NCI-H345 treated with DMSO at 0.1 percent for 48 hours (cell line): ENCODE measurements around the gene ATXN1.

Experiments used
- DNase-seq: peaks from one replicate; lab custom pipeline; 2025; ENCODE audit not compliant: unreplicated experiment; lab: John Stamatoyannopoulos, UW

Gene ATXN1

GRCh38 chr6:16512544-16513290, 248.5 kb downstream of the ATXN1 start:
- DNase-seq: no peak

GRCh38 chr6:16511723-16512489, 249.4 kb downstream of the ATXN1 start:
- no peak for DNase-seq

DNA sequence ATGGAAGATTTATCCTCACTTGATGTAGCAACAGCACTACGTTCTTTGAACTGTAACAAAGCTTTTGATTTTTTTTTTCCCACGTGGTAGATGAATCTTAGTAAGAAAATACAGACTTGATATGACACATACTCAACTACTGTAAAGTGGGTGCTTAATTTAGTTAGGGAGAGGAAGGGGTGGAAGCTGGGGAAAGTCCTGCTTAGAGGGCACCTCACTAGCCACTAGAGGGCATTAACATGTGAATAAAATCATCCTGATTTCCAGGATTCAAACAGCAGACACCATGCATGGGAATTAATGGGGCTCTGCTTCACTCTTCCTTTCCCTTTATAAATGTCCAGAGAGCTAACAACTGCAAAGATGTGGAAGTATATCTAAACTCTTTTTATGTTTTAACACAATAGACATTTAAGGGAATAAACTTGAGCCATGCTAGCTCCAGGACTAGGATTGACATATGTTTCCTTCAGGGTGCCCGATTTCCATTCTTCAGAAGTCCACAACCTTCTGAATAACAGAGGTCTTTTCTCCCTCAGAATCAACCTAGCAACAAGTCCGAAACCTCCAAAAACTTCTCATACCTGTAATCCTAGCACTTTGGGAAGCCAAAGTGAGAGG, 250.1 kb downstream of the ATXN1 start:
- no peak for DNase-seq

DNA sequence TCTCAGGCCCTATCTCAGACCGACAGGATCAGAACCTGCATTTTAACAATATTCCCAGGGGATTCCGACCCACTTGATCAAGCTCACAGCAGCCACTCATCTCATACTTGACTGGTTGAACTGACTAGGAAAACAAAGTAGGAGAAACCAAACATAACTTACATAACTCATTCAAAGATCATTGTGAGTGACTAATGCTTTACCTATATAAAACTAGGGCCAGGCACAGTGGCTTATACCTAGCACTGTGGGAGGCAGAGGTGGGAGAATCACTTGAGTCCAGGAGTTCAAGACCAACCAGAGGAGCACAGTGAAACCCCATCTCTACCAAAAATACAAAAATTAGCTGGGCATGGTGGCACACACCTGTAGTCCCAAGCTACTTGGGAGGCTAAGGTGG, 251.0 kb downstream of the ATXN1 start:
- DNase-seq: no peak

- no peak for DNase-seq
Observed at GRCh38 chr6:16508959-16509358, 252.3 kb downstream of the ATXN1 start.

- DNase-seq: no peak
Observed at GRCh38 chr6:16505711-16506357, 255.4 kb downstream of the ATXN1 start.

DNA sequence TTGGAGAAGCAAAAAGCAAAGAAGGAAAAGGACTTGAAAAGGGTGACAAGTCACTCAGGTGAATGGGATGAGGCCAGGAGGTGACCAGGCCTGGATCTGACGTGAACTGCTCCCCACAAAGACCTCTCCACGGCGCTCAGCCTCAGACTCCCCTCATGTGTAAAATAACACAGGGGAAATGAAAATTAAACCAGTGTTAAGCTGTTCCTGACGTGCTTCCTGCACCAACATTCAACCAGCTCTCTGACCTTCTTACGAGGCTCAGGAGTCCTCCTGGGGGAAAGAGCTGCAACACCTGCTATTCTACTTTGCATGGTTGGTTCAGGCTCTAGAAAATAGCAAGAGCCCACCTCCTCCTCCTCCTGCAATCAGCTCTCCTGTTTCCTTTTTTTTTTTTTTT, 256.7 kb downstream of the ATXN1 start:
- DNase-seq: no peak

DNA sequence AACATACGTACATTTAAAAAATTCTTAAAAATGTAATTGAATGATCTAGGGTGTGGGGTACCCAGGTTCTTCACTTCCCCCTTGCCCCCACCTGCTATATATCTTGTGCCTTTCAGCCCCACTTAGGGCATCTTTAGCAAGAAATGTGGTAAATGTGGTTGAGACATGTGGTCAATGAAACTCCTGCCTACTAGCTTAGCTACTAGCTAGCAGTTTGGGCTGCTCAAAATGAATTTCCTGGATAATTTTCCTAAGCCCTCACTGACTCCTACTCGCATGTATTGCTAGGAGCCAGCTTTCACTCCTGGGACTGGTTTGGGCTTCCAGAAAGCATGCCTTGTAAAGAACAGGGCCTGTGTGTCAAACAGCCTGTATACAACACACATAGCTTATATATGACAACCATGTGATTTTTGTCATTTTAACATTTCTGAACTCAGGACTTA, 257.3 kb downstream of the ATXN1 start:
- no peak for DNase-seq

GRCh38 chr6:16503241-16503775, 258.0 kb downstream of the ATXN1 start:
- DNase-seq: no peak

- DNase-seq: no peak
Observed at GRCh38 chr6:16498957-16499356, 262.3 kb downstream of the ATXN1 start.

- no peak for DNase-seq
Observed at GRCh38 chr6:16498237-16498636, 263.0 kb downstream of the ATXN1 start.

GRCh38 chr6:16496991-16497801, 264.1 kb downstream of the ATXN1 start:
- no peak for DNase-seq

DNA sequence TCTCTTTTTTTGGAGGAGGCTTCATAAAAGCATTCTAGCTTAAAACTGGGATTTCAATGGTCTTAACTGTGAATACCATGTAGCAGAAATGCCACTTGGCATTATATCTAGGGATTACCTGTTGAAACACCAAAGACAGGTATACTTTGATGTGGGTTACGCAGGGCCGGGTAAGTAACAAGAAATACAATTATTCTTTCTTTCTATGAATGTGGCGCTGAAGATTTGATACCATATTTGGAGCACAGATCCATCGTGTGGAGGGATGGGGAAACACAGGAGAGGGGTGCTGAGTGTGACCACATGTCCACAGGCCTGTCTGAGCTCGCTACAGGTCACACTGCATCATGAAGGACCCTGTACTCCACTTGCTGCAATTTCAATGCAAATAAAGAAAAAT, 265.1 kb downstream of the ATXN1 start:
- no peak for DNase-seq

DNA sequence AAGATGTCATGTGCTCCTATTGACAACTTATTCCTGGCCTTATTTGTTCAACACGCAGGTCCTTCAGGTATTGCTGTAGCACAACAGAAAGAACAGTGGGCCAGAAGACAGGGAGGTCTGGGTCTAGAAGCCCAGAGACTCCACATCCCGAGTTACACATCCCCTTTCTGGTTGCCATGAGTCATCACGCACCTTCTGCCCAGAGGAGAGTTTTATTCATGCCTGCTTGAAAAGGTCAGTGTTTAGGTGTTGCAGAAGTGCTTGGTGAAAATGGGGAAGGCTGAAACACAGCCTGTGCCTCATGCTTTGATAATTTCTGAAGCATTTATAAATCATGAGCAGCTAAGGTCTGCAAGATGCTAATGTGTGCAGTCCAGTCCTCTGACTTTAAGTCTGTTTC, 266.5 kb downstream of the ATXN1 start:
- DNase-seq: no peak

DNA sequence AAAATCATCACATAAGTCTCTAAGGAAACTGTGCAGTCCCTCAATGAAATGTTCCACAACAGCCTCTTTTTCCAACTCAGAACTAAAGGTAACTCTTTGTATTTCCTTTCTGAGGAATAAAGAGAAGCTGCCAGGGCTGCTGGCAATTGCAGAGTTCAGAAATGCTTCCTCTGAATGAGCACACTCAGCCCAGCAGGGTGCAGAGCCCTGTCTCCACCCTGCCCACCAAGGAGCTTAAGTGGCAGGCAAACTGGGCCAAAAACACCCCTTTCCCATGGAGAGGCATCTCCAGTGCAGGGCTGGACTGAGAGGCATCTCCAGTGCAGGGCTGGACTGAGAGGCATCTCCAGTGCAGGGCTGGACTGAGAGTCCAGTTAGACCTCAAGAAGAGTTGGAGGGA, 267.5 kb downstream of the ATXN1 start:
- no peak for DNase-seq

GRCh38 chr6:16493112-16493511, 268.1 kb downstream of the ATXN1 start:
- DNase-seq: no peak

GRCh38 chr6:16491666-16492313, 269.5 kb downstream of the ATXN1 start:
- DNase-seq: no peak

DNA sequence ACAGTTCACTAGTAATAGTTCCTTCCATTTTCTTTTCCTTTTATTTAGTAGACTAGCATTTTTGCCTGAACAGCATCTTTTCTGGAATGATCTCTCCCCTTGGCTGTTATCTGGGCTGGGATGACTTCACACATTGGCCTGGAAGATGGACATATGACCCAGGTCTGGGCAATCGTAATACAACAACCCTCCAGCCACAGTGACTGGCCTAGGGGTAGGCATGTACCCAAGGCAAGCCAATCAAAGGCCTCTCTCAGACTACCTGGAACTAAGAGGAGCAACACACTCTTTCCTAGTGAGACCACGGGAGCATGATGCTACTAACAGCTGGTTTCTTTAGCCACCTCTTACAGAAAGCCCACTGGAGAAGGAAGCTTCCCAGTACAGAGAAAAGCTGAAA, 270.6 kb downstream of the ATXN1 start:
- DNase-seq: no peak

DNA sequence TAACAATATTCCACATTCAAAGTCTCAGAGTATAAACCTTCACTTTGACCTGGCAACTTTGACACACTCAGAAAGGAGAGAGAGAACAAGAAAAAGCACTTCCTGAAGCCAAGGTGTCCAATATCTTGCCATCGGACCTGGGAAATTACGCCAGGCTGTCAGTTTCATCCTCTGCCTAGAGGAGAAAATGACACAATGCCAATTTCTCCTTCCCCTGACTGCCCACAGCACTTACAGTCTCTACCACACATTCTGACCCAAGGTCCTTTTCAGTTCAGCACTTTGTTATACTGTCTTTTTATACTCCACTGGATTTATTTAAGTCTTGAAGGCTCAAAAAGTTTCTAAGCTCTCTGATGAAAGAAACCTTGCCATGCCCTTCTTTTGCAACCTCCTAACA, 272.4 kb downstream of the ATXN1 start:
- DNase-seq: no peak
